ENCODE results near the gene SPTLC3.

SPTLC3 gene

GRCh38 chr20:13006825-13007224 lies 1.9 kb upstream of the SPTLC3 start:
- no peak overlapping the region for H3K4me3 ChIP-seq (ENCODE audit: low read length)
- DNase-seq (ENCODE audit: low read depth): no peak
- no peak for TF ChIP-seq CTCF (conservative IDR thresholded peaks at IDR 0.05; ENCODE audit: low read depth, low read length)

DNA sequence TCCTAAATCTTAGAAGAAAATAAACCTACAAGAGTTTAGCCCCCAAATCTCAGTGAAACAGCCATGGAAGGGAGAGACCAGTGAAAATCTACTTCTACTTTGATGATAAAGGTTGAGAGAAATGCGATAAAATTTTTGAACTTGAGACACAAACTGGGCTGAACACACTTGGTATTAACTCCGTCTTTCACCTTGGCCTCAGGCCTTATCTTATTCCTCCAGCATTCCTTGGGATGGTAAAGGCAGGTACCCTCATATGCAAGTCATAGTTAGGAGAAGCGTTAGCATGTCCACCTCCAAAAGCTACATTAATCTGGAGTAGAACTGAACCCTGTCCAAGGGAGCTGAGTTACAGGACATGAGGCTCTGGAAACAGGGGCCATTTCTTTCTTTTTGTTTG lies 1.2 kb upstream of the SPTLC3 start:
- DNase-seq (ENCODE audit: low read depth): no peak
- no peak overlapping the region for H3K4me3 ChIP-seq (ENCODE audit: low read length)
- TF ChIP-seq CTCF (conservative IDR thresholded peaks at IDR 0.05; ENCODE audit: low read depth, low read length): no peak

GRCh38 chr20:13009682-13010406 lies 1.1 kb downstream of the SPTLC3 start:
- TF ChIP-seq CTCF (conservative IDR thresholded peaks at IDR 0.05; ENCODE audit: low read depth, low read length): no peak
- peak overlapping the region; percentile 39 for H3K4me3 ChIP-seq (ENCODE audit: low read length)
- DNase-seq (ENCODE audit: low read depth): peak; percentile 70

- H3K4me3 ChIP-seq (ENCODE audit: low read length): no peak overlapping the region
- DNase-seq (ENCODE audit: low read depth): no peak
- no peak for TF ChIP-seq CTCF (conservative IDR thresholded peaks at IDR 0.05; ENCODE audit: low read depth, low read length)
Measured at GRCh38 chr20:13012886-13013285, 4.1 kb downstream of the SPTLC3 start.

- no peak for DNase-seq (ENCODE audit: low read depth)
- no peak overlapping the region for H3K4me3 ChIP-seq (ENCODE audit: low read length)
- TF ChIP-seq CTCF (conservative IDR thresholded peaks at IDR 0.05; ENCODE audit: low read depth, low read length): no peak
Measured at GRCh38 chr20:13013411-13013810, 4.6 kb downstream of the SPTLC3 start.

- no peak for TF ChIP-seq CTCF (conservative IDR thresholded peaks at IDR 0.05; ENCODE audit: low read depth, low read length)
- no peak overlapping the region for H3K4me3 ChIP-seq (ENCODE audit: low read length)
- DNase-seq (ENCODE audit: low read depth): peak; percentile 46
Measured at GRCh38 chr20:13017235-13017634, 8.5 kb downstream of the SPTLC3 start.

- no peak overlapping the region for H3K4me3 ChIP-seq (ENCODE audit: low read length)
- TF ChIP-seq CTCF (conservative IDR thresholded peaks at IDR 0.05; ENCODE audit: low read depth, low read length): no peak
Measured at GRCh38 chr20:13017883-13018535, 9.2 kb downstream of the SPTLC3 start.

More at GRCh38 chr20:13017883-13018535, 9.2 kb downstream of the SPTLC3 start:
- DNase-seq (ENCODE audit: low read depth): no peak

Measured in retinal pigment epithelial cell (primary cell).